ENCODE data around the gene MLPH. TPM values are rescaled to one million over a fixed set of nuclear protein-coding genes. Genes with fewer than 3 reads are reported as not detected.

MLPH gene
- total RNA-seq, 1 donor from 2014 or later, result 27.3 TPM

GRCh38 chr2:237540823-237541222, 53.8 kb downstream of the MLPH start:
- H3K36me3 ChIP-seq (ENCODE audit: control insufficient read depth, insufficient read depth, low read length), result peaks cover 1% of the 10 kb centered on the region
- DNase-seq (ENCODE audit: low read depth), result no peak
- TF ChIP-seq CTCF (IDR thresholded peaks at IDR 0.05; ENCODE audit: insufficient read depth, low read length, poor library complexity, severe bottlenecking), result no peak
- no peak overlapping the region for H3K4me3 ChIP-seq (ENCODE audit: low read depth, low read length)
- H3K27me3 ChIP-seq (ENCODE audit: control insufficient read depth, insufficient read depth, low read length), result no peaks in the 10 kb centered on the region

GRCh38 chr2:237541243-237541642, 54.2 kb downstream of the MLPH start:
- H3K4me3 ChIP-seq (ENCODE audit: low read depth, low read length), result no peak overlapping the region
- no peaks in the 10 kb centered on the region for H3K27me3 ChIP-seq (ENCODE audit: control insufficient read depth, insufficient read depth, low read length)
- TF ChIP-seq CTCF (IDR thresholded peaks at IDR 0.05; ENCODE audit: insufficient read depth, low read length, poor library complexity, severe bottlenecking), result no peak
- DNase-seq (ENCODE audit: low read depth), result no peak
- peaks cover 1% of the 10 kb centered on the region for H3K36me3 ChIP-seq (ENCODE audit: control insufficient read depth, insufficient read depth, low read length)

GRCh38 chr2:237542001-237542704, 55.1 kb downstream of the MLPH start:
- TF ChIP-seq CTCF (IDR thresholded peaks at IDR 0.05; ENCODE audit: insufficient read depth, low read length, poor library complexity, severe bottlenecking), result no peak
- no peak overlapping the region for H3K4me3 ChIP-seq (ENCODE audit: low read depth, low read length)
- H3K36me3 ChIP-seq (ENCODE audit: control insufficient read depth, insufficient read depth, low read length), result peaks cover 2% of the 10 kb centered on the region
- no peaks in the 10 kb centered on the region for H3K27me3 ChIP-seq (ENCODE audit: control insufficient read depth, insufficient read depth, low read length)
- DNase-seq (ENCODE audit: low read depth), result no peak

GRCh38 chr2:237546040-237546875, 59.2 kb downstream of the MLPH start:
- TF ChIP-seq CTCF (IDR thresholded peaks at IDR 0.05; ENCODE audit: insufficient read depth, low read length, poor library complexity, severe bottlenecking), result no peak
- DNase-seq (ENCODE audit: low read depth), result no peak
- Histone ChIP-seq H3K27me3 (ENCODE audit: control insufficient read depth, insufficient read depth, low read length) (no peaks in the 10 kb centered on the region), H3K36me3 (ENCODE audit: control insufficient read depth, insufficient read depth, low read length) (peaks cover 1% of the 10 kb centered on the region), H3K4me3 (ENCODE audit: low read depth, low read length) (no peak overlapping the region)

GRCh38 chr2:237546876-237547395, 59.9 kb downstream of the MLPH start:
- Histone ChIP-seq H3K4me3 (ENCODE audit: low read depth, low read length) (no peak overlapping the region), H3K36me3 (ENCODE audit: control insufficient read depth, insufficient read depth, low read length) (peaks cover 1% of the 10 kb centered on the region), H3K27me3 (ENCODE audit: control insufficient read depth, insufficient read depth, low read length) (no peaks in the 10 kb centered on the region)
- no peak for TF ChIP-seq CTCF (IDR thresholded peaks at IDR 0.05; ENCODE audit: insufficient read depth, low read length, poor library complexity, severe bottlenecking)
- DNase-seq (ENCODE audit: low read depth), result no peak
